ENCODE measurements around the gene DNAJC19.

Gene DNAJC19

GRCh38 chr3:180959691-180960090 is 29.8 kb downstream of the DNAJC19 start:
- FAIRE-seq, result no peak

GRCh38 chr3:180947761-180948390 is 41.7 kb downstream of the DNAJC19 start:
- no peak for FAIRE-seq

GRCh38 chr3:180940826-180941225 is 48.7 kb downstream of the DNAJC19 start:
- FAIRE-seq, result no peak

- no peak for FAIRE-seq
These were observed 54.9 kb downstream of the DNAJC19 start for GRCh38 chr3:180934638-180935037.
